ENCODE data around the gene BCL7A. TPM values are rescaled to one million over a fixed set of nuclear protein-coding genes. Genes with fewer than 3 reads are reported as not detected.

BCL7A gene
- total RNA-seq, 1 experiment from 2014 or later, result 6.4 TPM

- no peaks in the 10 kb centered on the region for H3K27me3 ChIP-seq (replicated peaks)
- DNase-seq (ENCODE audit: low read depth in 1 of 2, low spot score in 2 of 2), result no peak
- H3K4me1 ChIP-seq (replicated peaks), result peaks cover 19% of the 10 kb centered on the region
- no peaks in the 10 kb centered on the region for H3K9me3 ChIP-seq (replicated peaks)
- H3K27ac ChIP-seq, result no peak overlapping the region
- no peak overlapping the region for H3K4me3 ChIP-seq
- peaks cover 65% of the 10 kb centered on the region for H3K36me3 ChIP-seq
Observed at GRCh38 chr12:122087431-122088178, 65.9 kb downstream of the BCL7A start.

GRCh38 chr12:122088179-122088810, 66.6 kb downstream of the BCL7A start:
- Histone ChIP-seq H3K36me3 (peaks cover 65% of the 10 kb centered on the region), H3K4me1 (replicated peaks) (peaks cover 16% of the 10 kb centered on the region), H3K4me3 (no peak overlapping the region), H3K9me3 (replicated peaks) (no peaks in the 10 kb centered on the region), H3K27ac (no peak overlapping the region), H3K27me3 (replicated peaks) (no peaks in the 10 kb centered on the region)
- DNase-seq (ENCODE audit: low read depth in 1 of 2, low spot score in 2 of 2), result no peak

- Histone ChIP-seq H3K4me1 (replicated peaks) (peaks cover 16% of the 10 kb centered on the region), H3K27me3 (replicated peaks) (no peaks in the 10 kb centered on the region), H3K36me3 (peaks cover 57% of the 10 kb centered on the region), H3K4me3 (no peak overlapping the region), H3K9me3 (replicated peaks) (no peaks in the 10 kb centered on the region), H3K27ac (no peak overlapping the region)
- DNase-seq (ENCODE audit: low read depth in 1 of 2, low spot score in 2 of 2), result no peak
Observed at GRCh38 chr12:122089077-122089476, 67.4 kb downstream of the BCL7A start.

GRCh38 chr12:122090759-122091515, 69.3 kb downstream of the BCL7A start:
- Histone ChIP-seq H3K27ac (no peak overlapping the region; the same call in 1 of the 2 replicates), H3K4me1 (replicated peaks) (peaks cover 21% of the 10 kb centered on the region), H3K9me3 (replicated peaks) (no peaks in the 10 kb centered on the region), H3K27me3 (replicated peaks) (no peaks in the 10 kb centered on the region), H3K4me3 (no peak overlapping the region), H3K36me3 (peaks cover 39% of the 10 kb centered on the region)
- no peak for DNase-seq (ENCODE audit: low read depth in 1 of 2, low spot score in 2 of 2)

GRCh38 chr12:122093098-122093883, 71.6 kb downstream of the BCL7A start:
- Histone ChIP-seq H3K9me3 (replicated peaks) (no peaks in the 10 kb centered on the region), H3K4me3 (no peak overlapping the region), H3K4me1 (replicated peaks) (peaks cover 35% of the 10 kb centered on the region), H3K27ac (no peak overlapping the region), H3K27me3 (replicated peaks) (no peaks in the 10 kb centered on the region), H3K36me3 (peaks cover 24% of the 10 kb centered on the region)
- no peak for DNase-seq (ENCODE audit: low read depth in 1 of 2, low spot score in 2 of 2)

- Histone ChIP-seq H3K27me3 (replicated peaks) (no peaks in the 10 kb centered on the region), H3K9me3 (replicated peaks) (no peaks in the 10 kb centered on the region), H3K4me3 (no peak overlapping the region), H3K36me3 (peaks cover 19% of the 10 kb centered on the region), H3K4me1 (replicated peaks) (peaks cover 39% of the 10 kb centered on the region), H3K27ac (no peak overlapping the region)
- no peak for DNase-seq (ENCODE audit: low read depth in 1 of 2, low spot score in 2 of 2)
Observed at GRCh38 chr12:122094137-122094734, 72.6 kb downstream of the BCL7A start.

GRCh38 chr12:122094735-122095631, 73.3 kb downstream of the BCL7A start:
- H3K4me3 ChIP-seq, result no peak overlapping the region
- H3K4me1 ChIP-seq (replicated peaks), result peaks cover 32% of the 10 kb centered on the region
- no peaks in the 10 kb centered on the region for H3K9me3 ChIP-seq (replicated peaks)
- H3K27ac ChIP-seq, result no peak overlapping the region
- peaks cover 11% of the 10 kb centered on the region for H3K36me3 ChIP-seq
- H3K27me3 ChIP-seq (replicated peaks), result no peaks in the 10 kb centered on the region
- no peak for DNase-seq (ENCODE audit: low read depth in 1 of 2, low spot score in 2 of 2)

GRCh38 chr12:122096014-122096413, 74.3 kb downstream of the BCL7A start:
- no peak overlapping the region for H3K4me3 ChIP-seq

GRCh38 chr12:122096591-122097149, 75.0 kb downstream of the BCL7A start:
- Histone ChIP-seq H3K4me1 (replicated peaks) (peaks cover 25% of the 10 kb centered on the region), H3K36me3 (peaks cover 5% of the 10 kb centered on the region; the same call in 1 of the 2 replicates), H3K27ac (no peak overlapping the region), H3K9me3 (replicated peaks) (no peaks in the 10 kb centered on the region), H3K27me3 (replicated peaks) (no peaks in the 10 kb centered on the region), H3K4me3 (no peak overlapping the region)
- DNase-seq (ENCODE audit: low read depth in 1 of 2, low spot score in 2 of 2), result no peak

More at GRCh38 chr12:122096014-122096413, 74.3 kb downstream of the BCL7A start:
- Histone ChIP-seq H3K9me3 (replicated peaks) (no peaks in the 10 kb centered on the region), H3K36me3 (peaks cover 5% of the 10 kb centered on the region; the same call in 1 of the 2 replicates), H3K27ac (no peak overlapping the region), H3K27me3 (replicated peaks) (no peaks in the 10 kb centered on the region), H3K4me1 (replicated peaks) (peaks cover 30% of the 10 kb centered on the region)
- no peak for DNase-seq (ENCODE audit: low read depth in 1 of 2, low spot score in 2 of 2)

GRCh38 chr12:122097584-122097926, 75.9 kb downstream of the BCL7A start:
- H3K4me1 ChIP-seq (replicated peaks), result peaks cover 25% of the 10 kb centered on the region
- no peak overlapping the region for H3K27ac ChIP-seq
- no peak for DNase-seq (ENCODE audit: low read depth in 1 of 2, low spot score in 2 of 2)
- no peak overlapping the region for H3K4me3 ChIP-seq
- no peaks in the 10 kb centered on the region for H3K27me3 ChIP-seq (replicated peaks)
- peaks cover 3% of the 10 kb centered on the region for H3K36me3 ChIP-seq
- H3K9me3 ChIP-seq (replicated peaks), result no peaks in the 10 kb centered on the region

- no peak for DNase-seq (ENCODE audit: low read depth in 1 of 2, low spot score in 2 of 2)
- peaks cover 5% of the 10 kb centered on the region; the same call in 1 of the 2 replicates for H3K36me3 ChIP-seq
- no peak overlapping the region for H3K4me3 ChIP-seq
- H3K9me3 ChIP-seq (replicated peaks), result no peaks in the 10 kb centered on the region
- H3K27me3 ChIP-seq (replicated peaks), result no peaks in the 10 kb centered on the region
- peaks cover 25% of the 10 kb centered on the region for H3K4me1 ChIP-seq (replicated peaks)
- H3K27ac ChIP-seq, result no peak overlapping the region
Observed at GRCh38 chr12:122097927-122098756, 76.5 kb downstream of the BCL7A start.
